ENCODE results near the gene RNF150.

Gene RNF150

DNA sequence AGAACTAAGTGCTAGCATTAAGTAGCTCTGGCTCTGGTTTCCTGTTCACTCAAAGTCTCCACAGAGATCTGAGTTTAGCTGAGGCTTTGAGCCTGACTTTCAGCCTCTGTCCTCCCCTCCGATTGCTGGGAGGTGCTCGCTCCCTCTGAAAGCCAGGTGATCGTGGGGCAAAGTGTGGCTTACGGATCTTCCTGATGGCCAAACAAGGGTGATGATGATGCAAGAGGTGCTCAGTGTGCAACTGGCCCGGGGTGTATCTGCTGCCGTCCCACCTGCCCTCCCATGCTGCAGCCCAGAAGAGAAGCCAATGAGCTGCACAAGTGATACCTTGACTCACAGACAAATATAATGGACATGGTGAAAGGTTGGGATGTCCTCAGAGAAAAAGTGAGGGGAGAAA is 207.9 kb downstream of the RNF150 start:
- no peak for DNase-seq (ENCODE audit: low read depth)
- TF ChIP-seq, protein P1, sequence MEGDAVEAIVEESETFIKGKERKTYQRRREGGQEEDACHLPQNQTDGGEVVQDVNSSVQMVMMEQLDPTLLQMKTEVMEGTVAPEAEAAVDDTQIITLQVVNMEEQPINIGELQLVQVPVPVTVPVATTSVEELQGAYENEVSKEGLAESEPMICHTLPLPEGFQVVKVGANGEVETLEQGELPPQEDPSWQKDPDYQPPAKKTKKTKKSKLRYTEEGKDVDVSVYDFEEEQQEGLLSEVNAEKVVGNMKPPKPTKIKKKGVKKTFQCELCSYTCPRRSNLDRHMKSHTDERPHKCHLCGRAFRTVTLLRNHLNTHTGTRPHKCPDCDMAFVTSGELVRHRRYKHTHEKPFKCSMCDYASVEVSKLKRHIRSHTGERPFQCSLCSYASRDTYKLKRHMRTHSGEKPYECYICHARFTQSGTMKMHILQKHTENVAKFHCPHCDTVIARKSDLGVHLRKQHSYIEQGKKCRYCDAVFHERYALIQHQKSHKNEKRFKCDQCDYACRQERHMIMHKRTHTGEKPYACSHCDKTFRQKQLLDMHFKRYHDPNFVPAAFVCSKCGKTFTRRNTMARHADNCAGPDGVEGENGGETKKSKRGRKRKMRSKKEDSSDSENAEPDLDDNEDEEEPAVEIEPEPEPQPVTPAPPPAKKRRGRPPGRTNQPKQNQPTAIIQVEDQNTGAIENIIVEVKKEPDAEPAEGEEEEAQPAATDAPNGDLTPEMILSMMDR (conservative IDR thresholded peaks at IDR 0.05; ENCODE audit: low read depth, low read length) = no peak
- no peak overlapping the region for H3K4me3 ChIP-seq (ENCODE audit: low read depth, low read length)

DNA sequence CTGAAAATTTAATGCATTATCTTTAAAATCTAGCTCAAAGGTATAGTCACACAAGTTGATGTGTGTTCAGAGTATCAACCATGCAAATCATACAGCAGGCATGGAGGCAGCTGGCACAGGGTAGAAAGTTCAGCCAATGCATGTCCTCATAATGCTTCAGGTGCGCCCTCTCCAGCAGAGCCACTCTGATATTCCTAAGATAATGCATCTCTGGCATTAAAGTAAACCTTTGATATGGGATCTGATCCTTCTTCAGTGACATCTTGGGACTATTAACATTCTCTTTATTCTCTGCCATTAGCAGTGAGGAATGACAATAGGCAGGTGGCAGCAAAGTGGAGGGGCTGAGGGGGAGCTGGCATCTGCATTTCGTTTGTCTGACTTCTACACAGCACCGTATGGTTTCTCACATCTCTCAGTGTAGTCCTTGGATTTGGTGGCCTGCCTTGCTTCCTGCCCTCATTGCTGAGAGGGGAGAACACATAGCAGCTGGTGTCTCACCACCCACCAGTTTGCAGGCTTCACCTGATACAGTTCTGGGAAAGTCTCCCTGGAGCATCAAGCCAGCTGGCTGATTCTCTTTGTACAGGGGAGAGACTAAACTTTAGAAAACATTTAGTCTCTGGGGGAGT is 208.4 kb downstream of the RNF150 start:
- no peak for DNase-seq (ENCODE audit: low read depth)
- TF ChIP-seq, protein P1 (conservative IDR thresholded peaks at IDR 0.05; ENCODE audit: low read depth, low read length) = no peak
- H3K4me3 ChIP-seq (ENCODE audit: low read depth, low read length) = no peak overlapping the region

DNA sequence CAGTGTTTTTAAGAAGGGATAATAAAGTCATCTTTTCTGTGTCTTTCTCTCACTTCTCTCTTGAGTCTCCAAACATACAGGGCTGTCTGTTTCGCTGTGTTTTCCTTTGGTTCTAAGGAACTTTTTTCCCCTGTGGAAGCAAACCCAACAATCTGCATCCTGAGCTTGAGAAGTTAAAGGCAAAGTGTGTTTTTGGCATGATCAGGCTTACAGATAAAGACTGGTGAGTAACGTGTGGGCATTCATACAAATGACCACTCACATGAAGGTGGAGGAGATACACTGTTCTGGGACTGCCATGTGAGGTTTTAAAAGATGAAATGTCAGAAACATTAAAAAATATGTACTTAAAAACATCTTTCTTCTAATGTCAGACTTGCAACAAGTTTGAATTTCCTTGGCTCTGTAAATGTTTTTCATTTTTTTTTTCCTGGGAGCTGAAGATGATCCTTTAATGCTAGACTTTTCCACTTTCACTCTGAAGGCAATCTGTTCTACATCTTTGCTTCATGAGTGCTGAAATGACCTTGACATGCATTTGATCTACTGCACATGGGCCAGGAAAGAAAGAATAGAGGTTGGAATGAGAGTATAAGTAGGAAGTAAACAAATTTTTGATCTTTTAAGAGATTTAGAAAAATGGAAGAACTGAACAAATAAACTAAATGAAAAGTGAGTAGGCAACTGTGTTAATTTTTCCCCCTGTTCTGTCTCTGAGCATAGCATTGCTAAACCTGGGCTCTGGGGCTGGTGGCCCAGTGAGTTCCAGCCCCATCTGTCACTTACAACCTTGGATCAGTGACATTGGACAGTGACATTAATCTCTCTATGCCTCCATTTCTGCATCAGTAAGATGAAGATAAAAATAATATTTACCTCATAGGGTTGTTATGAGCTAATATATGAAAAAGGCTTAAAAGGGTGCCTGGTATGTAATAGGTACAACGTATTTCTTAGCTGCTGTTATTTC is 226.0 kb downstream of the RNF150 start:
- H3K4me3 ChIP-seq (ENCODE audit: low read depth, low read length) = no peak overlapping the region
- TF ChIP-seq, protein P1 (conservative IDR thresholded peaks at IDR 0.05; ENCODE audit: low read depth, low read length) = no peak
- DNase-seq (ENCODE audit: low read depth) = no peak

DNA sequence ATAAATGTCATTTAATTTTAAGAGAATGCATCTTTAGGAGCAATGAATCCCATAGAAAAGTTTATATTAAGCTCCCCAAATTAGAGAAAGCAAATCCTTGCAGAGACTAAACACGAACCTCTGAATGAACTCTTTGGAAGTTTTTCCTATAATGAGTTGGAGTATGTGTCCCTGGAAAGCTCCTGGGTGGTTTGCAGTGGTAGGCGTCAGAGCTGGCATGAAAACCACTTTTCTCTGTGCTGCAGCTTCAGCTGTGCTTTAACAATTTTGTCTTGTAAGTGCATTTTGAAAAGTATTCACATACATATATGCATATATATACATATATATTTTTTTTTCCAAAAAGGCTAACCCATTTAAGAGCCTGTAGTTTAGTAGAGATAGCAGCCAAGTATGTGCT is 228.4 kb downstream of the RNF150 start:
- no peak for DNase-seq (ENCODE audit: low read depth)
- H3K4me3 ChIP-seq (ENCODE audit: low read depth, low read length) = no peak overlapping the region
- TF ChIP-seq, protein P1 (conservative IDR thresholded peaks at IDR 0.05; ENCODE audit: low read depth, low read length) = no peak

DNA sequence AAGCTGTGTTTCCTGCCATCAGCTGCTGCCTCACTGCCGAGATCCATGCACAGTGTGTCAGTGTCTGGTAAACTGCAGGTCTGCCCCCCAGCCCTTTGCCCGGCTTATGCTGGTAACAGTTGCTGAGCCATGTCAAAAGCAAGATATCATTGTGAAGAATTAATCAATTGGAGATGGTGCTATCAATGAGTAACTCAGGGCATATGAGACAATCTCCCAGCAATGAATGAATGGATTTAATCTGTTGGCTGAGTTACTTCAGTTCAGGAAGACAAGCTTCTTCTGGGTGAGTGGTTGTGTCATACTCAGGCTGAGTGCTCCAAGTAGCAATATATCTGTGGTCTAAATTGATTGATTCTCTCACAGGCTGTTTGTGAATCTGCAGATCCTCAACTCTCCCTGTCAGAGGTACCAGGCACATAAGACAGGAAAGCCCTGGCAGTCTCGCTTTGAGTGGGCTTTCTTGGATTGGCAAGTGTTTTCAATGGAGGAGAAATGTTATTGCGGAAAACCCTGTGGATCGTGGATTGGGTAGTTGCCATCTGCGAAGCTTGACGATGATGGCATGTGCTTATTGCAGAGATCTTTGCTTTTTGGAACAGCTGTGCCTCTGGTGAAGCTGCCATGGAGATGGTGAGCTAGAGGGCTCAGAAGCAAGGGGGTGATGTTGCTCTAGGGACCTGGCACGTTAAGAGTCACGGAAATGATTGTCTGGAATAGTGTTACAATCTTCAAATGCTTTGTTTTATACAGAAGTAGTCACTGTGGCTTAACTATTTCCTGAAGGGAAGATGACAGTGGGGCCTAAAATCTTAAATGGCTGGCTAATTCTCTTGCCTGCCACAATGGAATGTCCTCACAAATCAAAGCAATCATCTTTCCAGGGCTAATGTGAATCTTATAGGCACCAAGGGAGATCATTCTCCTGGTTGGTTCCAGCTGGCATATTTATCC is 229.5 kb downstream of the RNF150 start:
- TF ChIP-seq, protein P1 (conservative IDR thresholded peaks at IDR 0.05; ENCODE audit: low read depth, low read length) = no peak
- no peak for DNase-seq (ENCODE audit: low read depth)
- H3K4me3 ChIP-seq (ENCODE audit: low read depth, low read length) = no peak overlapping the region

DNA sequence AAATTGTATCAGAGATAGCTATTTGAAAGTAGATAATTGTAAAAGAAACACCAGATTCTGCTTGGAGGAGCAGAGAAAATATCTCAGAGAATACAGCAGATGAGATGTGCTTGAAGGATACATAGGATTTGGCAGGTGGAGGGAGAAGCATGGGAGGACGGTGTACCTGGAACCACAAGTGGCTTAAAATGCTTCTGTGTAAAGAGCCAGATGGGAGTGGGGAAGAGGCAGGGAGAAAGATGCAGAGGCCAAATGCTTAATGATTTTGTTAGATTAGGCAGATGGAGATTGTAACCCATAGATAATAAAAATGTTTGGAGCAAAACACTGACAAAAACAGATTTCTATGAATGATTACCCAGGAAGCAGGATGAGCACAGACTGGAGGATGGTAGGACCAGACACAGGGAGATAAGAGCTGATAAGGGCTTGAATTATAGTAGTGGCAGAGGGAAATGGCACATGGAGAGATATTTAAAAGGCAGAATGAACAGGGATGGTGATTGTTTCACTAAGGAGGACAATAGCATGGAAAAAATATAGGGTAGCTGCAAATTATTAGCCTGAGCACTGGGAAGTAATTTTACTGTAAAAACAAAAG is 231.4 kb downstream of the RNF150 start:
- no peak for DNase-seq (ENCODE audit: low read depth)
- TF ChIP-seq, protein P1 (conservative IDR thresholded peaks at IDR 0.05; ENCODE audit: low read depth, low read length) = no peak

More for the DNA sequence above, 231.4 kb downstream of the RNF150 start:
- H3K4me3 ChIP-seq (ENCODE audit: low read depth, low read length) = no peak overlapping the region

Data from choroid plexus epithelial cell (primary cell).